B cell (primary cell): ENCODE data around the gene RAC2. TPM values are rescaled to one million over a fixed set of nuclear protein-coding genes. Genes with fewer than 3 reads are reported as not detected.

Source experiments
- ATAC-seq: fragments of 200-7000 bp; cut with Tn5 transposase; one replicate; pipeline ENCODE4 v1.10.0; 2021; ENCODE audit warnings: low read depth, mild to moderate bottlenecking, moderate number of reproducible peaks, moderate library complexity
- CTCF ChIA-PET: fragments of 350-600 bp; sonication (Branson Sonifier 250); formaldehyde crosslinking; loops from one replicate; lab custom pipeline; 2021; ENCODE audit warnings: antibody characterized with exemption, inconsistent platforms; lab: Charles Lee
- POLR2A ChIA-PET: fragments of 350-600 bp; sonication (Branson Sonifier 250); formaldehyde crosslinking; loops from one replicate; lab custom pipeline; 2021; ENCODE audit warnings: antibody characterized with exemption; lab: Charles Lee
- DNase-seq: peaks from one replicate; pipeline ENCODE4 v3.0.0; 2013
- H2AFZ ChIP-seq: 2 replicates; pipeline ENCODE4 v1.6.1; 2012; ENCODE audit warnings: mild to moderate bottlenecking, low read depth, low read length; ENCODE audit not compliant: insufficient read depth, poor library complexity, severe bottlenecking
- H3K27ac ChIP-seq, 2 donors: 1 replicate in 1 of 2; 2 replicates in 1 of 2; pipeline ENCODE4 v1.5.1; 2012 to 2013; ENCODE audit warnings: low read length in 2 of 2, mild to moderate bottlenecking in 2 of 2, moderate library complexity in 1 of 2
- H3K27me3 ChIP-seq, 4 experiments: fragments of 200-600 bp in 1 of 4; sonication (generic) in 1 of 4; replicated peaks in 1 of 4; 1 replicate in 2 of 4; 2 replicates in 2 of 4; pipeline versions ENCODE4 v1.6.1 to v1.7.0; 2013 to 2016; ENCODE audit warnings: low read length in 3 of 4, mild to moderate bottlenecking in 2 of 4, mixed read lengths in 1 of 4, moderate library complexity in 1 of 4; ENCODE audit not compliant: insufficient read depth in 4 of 4, control insufficient read depth in 3 of 4; ENCODE audit errors: control extremely low read depth in 1 of 4
- H3K36me3 ChIP-seq, 2 experiments: replicated peaks in 1 of 2; 1 replicate in 1 of 2; 2 replicates in 1 of 2; pipeline versions ENCODE4 v1.6.1 to v1.7.1; 2013; ENCODE audit warnings: low read length in 1 of 2; ENCODE audit not compliant: insufficient read depth in 2 of 2, control insufficient read depth in 1 of 2; ENCODE audit errors: control extremely low read depth in 1 of 2, extremely low read depth in 1 of 2
- H3K4me1 ChIP-seq, 2 donors: fragments of 200-600 bp in 1 of 2; sonication (generic) in 1 of 2; 1 replicate in 1 of 2; 2 replicates in 1 of 2; pipeline versions ENCODE4 v1.5.1 to v1.6.1; 2013 to 2017; ENCODE audit warnings: low read length in 2 of 2; ENCODE audit not compliant: control insufficient read depth in 2 of 2, insufficient read depth in 2 of 2
- H3K4me2 ChIP-seq: replicated peaks from 2 replicates; pipeline ENCODE3; 2012; ENCODE audit warnings: mild to moderate bottlenecking, low read depth, low read length; ENCODE audit not compliant: poor library complexity, severe bottlenecking
- H3K4me3 ChIP-seq, 5 experiments: fragments of 200-600 bp in 1 of 5; sonication (generic) in 1 of 5; 1 replicate in 3 of 5; 2 replicates in 2 of 5; pipeline versions ENCODE4 v1.5.1 to v1.7.0; 2011 to 2016; ENCODE audit warnings: low read length in 4 of 5, mild to moderate bottlenecking in 4 of 5, low read depth in 2 of 5, control low read depth in 1 of 5, moderate library complexity in 1 of 5; ENCODE audit not compliant: insufficient read depth in 1 of 5; ENCODE audit errors: control extremely low read depth in 1 of 5, extremely low read depth in 1 of 5
- H3K79me2 ChIP-seq: fragments of 200-600 bp; sonication (generic); one replicate; pipeline ENCODE4 v1.6.0; 2016; ENCODE audit warnings: low read length; ENCODE audit not compliant: control insufficient read depth, insufficient read depth
- H3K9ac ChIP-seq: fragments of 200-600 bp; sonication (generic); 2 replicates; pipeline ENCODE4 v1.6.1; 2017; ENCODE audit warnings: mild to moderate bottlenecking, low read length, moderate library complexity
- H3K9me3 ChIP-seq, 3 donors: one replicate each; pipeline versions ENCODE4 v1.6.1 to v1.7.1; 2013; ENCODE audit warnings: low read length in 2 of 3; ENCODE audit not compliant: control insufficient read depth in 2 of 3, insufficient read depth in 1 of 3; ENCODE audit errors: control extremely low read depth in 1 of 3
- H4K20me1 ChIP-seq: 2 replicates; pipeline ENCODE4 v1.6.0; 2012; ENCODE audit warnings: mild to moderate bottlenecking, low read length; ENCODE audit not compliant: insufficient read depth, control insufficient read depth, poor library complexity, severe bottlenecking
- H3K27ac Mint-ChIP-seq: one replicate; pipeline ENCODE4 v1.8.0; 2021; ENCODE audit warnings: mixed read lengths
- H3K27me3 Mint-ChIP-seq: one replicate; pipeline ENCODE4 v1.8.0; 2021; ENCODE audit warnings: mixed read lengths
- H3K4me1 Mint-ChIP-seq: one replicate; pipeline ENCODE4 v1.8.0; 2021; ENCODE audit warnings: mixed read lengths
- H3K4me3 Mint-ChIP-seq: one replicate; pipeline ENCODE4 v1.8.0; 2021; ENCODE audit warnings: mixed read lengths
- H3K9me3 Mint-ChIP-seq: one replicate; pipeline ENCODE4 v1.8.0; 2022; ENCODE audit warnings: mixed read lengths; ENCODE audit not compliant: insufficient read depth
- EZH2 ChIP-seq: IDR thresholded peaks from 2 replicates; pipeline ENCODE4 v1.6.1; 2012; ENCODE audit warnings: borderline replicate concordance, low read depth, mild to moderate bottlenecking, moderate library complexity, low read length; ENCODE audit not compliant: insufficient read depth, poor library complexity, severe bottlenecking
- WGBS: methylation state at CpG from one replicate; pipeline ENCODE4 v1.1.5; 2013; ENCODE audit warnings: missing lambda C conversion rate; ENCODE audit not compliant: insufficient coverage; 5-methylcytosine and 5-hydroxymethylcytosine counted together
- intact Hi-C: fragments of 100-400 bp; cut with micrococcal nuclease; formaldehyde crosslinking; loops from one replicate; pipeline ENCODE4 v1.10.0; 2022
- polyA plus RNA-seq: library from polyadenylated mRNA; depleted of rRNA; stranded (reverse); fragments of >200 nt; gene quantifications from 2 replicates; pipeline ENCODE4 v1.2.3, GENCODE V29; 2012
- total RNA-seq, 2 donors: library from RNA; stranded (reverse); fragments of 120-200 nt in 1 of 2; gene quantifications; 1 replicate in 1 of 2; 2 replicates in 1 of 2; pipeline versions ENCODE4 v1.2.3 to v1.2.4, GENCODE V29; 2013 to 2022
- TF ChIP-seq, protein P1 (sequence below): fragments of 200-600 bp; IDR thresholded peaks from one replicate; pipeline ENCODE4 v1.8.0; 2022; ENCODE audit warnings: antibody characterized with exemption, mild to moderate bottlenecking

RAC2 gene
- total and polyA plus RNA-seq, 2 donors (not counting 1 experiment from before 2014, with no cell fraction given): 273 to 776 TPM

GRCh38 chr22:37232140-37232998 lies 11.7 kb downstream of the RAC2 start:
- TF ChIP-seq, protein P1, sequence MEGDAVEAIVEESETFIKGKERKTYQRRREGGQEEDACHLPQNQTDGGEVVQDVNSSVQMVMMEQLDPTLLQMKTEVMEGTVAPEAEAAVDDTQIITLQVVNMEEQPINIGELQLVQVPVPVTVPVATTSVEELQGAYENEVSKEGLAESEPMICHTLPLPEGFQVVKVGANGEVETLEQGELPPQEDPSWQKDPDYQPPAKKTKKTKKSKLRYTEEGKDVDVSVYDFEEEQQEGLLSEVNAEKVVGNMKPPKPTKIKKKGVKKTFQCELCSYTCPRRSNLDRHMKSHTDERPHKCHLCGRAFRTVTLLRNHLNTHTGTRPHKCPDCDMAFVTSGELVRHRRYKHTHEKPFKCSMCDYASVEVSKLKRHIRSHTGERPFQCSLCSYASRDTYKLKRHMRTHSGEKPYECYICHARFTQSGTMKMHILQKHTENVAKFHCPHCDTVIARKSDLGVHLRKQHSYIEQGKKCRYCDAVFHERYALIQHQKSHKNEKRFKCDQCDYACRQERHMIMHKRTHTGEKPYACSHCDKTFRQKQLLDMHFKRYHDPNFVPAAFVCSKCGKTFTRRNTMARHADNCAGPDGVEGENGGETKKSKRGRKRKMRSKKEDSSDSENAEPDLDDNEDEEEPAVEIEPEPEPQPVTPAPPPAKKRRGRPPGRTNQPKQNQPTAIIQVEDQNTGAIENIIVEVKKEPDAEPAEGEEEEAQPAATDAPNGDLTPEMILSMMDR: no peak
- no peak for TF ChIP-seq EZH2
- peaks cover 48% of the 10 kb centered on the region for H4K20me1 ChIP-seq
- H3K9ac ChIP-seq: no peak overlapping the region
- no peak for ATAC-seq
- Mint-ChIP-seq H3K9me3 (no peaks in the 10 kb centered on the region), H3K27me3 (no peaks in the 10 kb centered on the region), H3K27ac (peak overlapping the region; percentile 100), H3K4me1 (peaks cover 94% of the 10 kb centered on the region), H3K4me3 (peak overlapping the region; percentile 86)
- no peaks in the 10 kb centered on the region for H3K9me3 ChIP-seq
- peaks cover 2 to 92% of the 10 kb centered on the region in 2 experiments for H3K36me3 ChIP-seq
- H2AFZ ChIP-seq: no peak overlapping the region
- H3K4me3 ChIP-seq: no peak overlapping the region
- no peaks in the 10 kb centered on the region for H3K27me3 ChIP-seq
- peaks cover 91 to 99% of the 10 kb centered on the region in 2 donors for H3K4me1 ChIP-seq
- peak overlapping the region; percentile 72 to 91 for H3K27ac ChIP-seq
- 91% methylated on average over 13 of the region's 15 CpGs for WGBS
- no peak for DNase-seq
- intact Hi-C loops: no loop called here
- CTCF ChIA-PET: interaction anchor here (1.1 to 7.2 kb wide), 3 partner anchors 11 to 28 kb away, joined by 3 to 95 read pairs (median 84); partner anchors contain the start of gene RAC2
- peaks cover 85% of the 10 kb centered on the region for H3K79me2 ChIP-seq
- POLR2A ChIA-PET: interaction anchor here (0.8 to 1.6 kb wide), 2 partner anchors 8 to 26 kb away, joined by 3 read pairs; no protein-coding TSS in a partner anchor
- H3K4me2 ChIP-seq: peak overlapping the region; percentile 81
